NCI-H460 (cell line): ENCODE data around the gene SMIM38. TPM values are rescaled to one million over a fixed set of nuclear protein-coding genes. Genes with fewer than 3 reads are reported as not detected.
"Not testable (repeated sequence)": the region's sequence is repeated elsewhere in the genome, so short reads cannot be mapped to it uniquely, and the experiment has no call there.

Experiments used
- DNase-seq: peaks from one replicate; pipeline ENCODE4 v3.0.0-alpha.2; 2016; ENCODE audit warnings: low read depth; ENCODE audit errors: extremely low read depth
- total RNA-seq: library from RNA; depleted of rRNA; stranded (reverse); fragments of >200 nt; shearing (Covaris generic); gene quantifications from 2 replicates; pipeline ENCODE4 v1.2.3, GENCODE V29; 2014

SMIM38 gene
- total RNA-seq, 1 experiment from 2014 or later: 0.05 TPM

DNA sequence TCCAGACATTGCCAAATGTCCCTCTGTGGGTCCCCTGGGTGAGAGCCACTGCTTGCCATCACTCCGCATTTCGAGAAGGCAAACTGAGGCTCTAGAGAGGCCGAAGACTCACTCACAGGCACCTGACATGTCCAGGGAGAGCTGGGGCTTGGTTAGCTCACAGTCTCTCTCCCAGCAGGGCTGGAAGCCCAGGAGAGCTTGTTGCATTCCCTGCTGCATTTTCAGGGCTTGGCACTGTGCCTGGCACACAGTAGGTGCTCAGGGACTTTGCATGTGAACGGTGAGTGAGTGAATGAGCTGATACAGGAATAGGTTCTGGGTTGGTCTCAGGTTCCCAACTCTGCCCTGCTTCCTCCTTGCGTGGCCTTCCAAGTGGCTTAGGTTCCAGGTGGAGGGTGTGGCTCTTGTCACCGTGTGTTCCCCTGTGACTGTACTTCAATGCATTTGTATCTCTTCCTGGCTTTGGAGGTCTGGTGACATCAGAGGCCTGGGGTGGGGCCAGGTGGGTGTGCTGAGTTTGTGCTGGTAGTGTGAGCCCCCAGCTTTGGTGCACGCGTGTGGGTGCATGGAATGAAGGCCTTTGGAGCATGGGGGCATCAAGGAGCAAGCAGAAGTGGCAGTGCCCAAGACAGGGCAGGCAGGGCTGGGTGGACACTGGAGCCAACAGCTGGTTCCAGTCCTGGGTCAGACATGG is 18.4 kb upstream of the SMIM38 start:
- DNase-seq: no peak

DNA sequence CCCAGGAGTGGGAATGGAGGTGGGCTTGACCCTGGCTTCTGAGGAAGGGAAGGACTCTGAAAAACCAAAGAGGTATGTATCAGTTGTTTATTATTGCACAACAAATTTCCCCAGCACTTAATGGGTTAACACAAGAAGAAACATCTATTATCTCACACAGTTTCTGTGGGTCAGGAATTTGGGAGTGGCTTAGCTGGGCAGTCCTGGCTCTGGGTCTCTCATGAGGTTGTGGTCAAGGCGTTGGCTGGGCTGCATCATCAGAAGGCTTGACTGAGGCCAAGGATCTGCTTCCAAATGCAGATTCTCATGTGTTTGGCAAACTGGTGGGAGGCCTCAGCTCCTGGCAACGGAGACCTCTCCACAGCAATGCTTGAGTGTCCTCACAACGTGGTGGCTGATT is 17.5 kb upstream of the SMIM38 start:
- no peak for DNase-seq

DNA sequence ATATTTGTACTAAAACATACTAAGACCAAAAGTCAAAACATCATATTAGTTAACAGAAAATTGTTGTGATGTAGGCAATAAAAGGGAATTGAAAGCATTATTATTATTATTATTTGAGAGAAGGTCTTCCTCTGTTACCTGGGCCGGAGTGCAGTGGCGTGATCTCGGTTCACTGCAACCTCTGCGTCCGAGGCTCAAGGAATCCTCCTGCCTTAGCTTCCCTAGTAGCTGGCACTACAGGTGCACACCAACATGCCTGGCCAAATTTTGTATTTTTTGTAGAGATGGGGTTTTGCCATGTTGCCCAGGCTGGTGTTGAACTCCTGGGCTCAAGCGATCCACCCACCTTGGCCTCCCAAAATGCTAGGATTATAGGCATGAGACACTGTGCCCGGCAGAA is 15.6 kb upstream of the SMIM38 start:
- DNase-seq: not testable (repeated sequence)

DNA sequence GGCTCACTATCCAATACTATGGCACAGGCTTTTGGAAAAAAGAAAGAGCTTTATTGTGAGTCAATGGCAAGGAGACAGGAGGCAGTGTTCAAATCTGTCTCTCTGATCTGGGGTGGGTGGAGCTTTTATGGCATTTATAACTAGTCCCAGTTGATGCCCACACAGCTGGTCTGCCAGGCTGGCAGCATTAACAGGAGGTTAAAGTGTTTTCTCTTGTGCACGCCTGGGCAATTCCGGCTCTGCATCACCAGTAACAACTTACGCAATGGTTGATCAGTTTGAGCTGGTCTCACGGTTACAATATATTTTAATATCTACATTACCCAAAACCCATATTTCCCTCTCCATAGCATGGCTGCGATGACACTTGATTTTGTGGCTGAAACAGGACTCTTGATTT is 15.1 kb upstream of the SMIM38 start:
- no peak for DNase-seq

DNA sequence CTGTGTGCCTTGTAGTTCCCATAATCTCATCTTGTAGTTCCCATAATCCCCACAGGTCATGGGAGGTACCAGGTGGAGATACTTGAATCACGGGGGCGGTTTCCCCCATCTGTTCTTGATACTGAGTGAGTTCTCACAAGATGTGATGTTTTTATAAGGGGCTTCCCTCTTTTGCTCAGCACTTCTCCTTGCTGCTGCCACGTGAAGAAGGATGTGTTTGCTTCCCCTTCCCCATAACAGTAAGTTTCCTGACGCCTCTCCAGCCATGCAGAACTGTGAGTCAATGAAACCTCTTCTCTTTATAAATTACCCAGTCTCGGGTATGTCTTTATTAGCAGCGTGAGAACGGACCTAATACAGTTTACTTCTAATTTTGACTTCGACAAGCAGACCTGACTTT is 14.0 kb upstream of the SMIM38 start:
- no peak for DNase-seq

DNA sequence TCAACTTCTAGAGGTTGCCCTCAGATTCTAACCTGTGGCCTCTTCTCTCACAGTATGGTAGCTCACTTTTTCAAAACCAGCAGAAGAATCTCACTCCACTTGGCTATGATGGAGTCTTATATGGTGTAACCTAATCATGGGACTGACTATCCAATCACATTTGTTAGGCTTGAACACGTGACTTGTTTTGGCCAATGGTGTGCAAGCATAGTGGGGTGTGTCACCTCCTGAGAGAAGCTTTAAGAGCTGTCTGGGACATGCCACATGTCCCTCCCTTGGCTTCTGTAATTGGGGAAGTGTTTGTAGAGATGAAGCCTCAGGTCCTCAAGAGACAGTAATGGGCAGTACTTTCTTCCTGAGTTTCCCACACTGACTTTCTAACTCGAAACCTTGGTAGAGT is 12.8 kb upstream of the SMIM38 start:
- DNase-seq: no peak

DNA sequence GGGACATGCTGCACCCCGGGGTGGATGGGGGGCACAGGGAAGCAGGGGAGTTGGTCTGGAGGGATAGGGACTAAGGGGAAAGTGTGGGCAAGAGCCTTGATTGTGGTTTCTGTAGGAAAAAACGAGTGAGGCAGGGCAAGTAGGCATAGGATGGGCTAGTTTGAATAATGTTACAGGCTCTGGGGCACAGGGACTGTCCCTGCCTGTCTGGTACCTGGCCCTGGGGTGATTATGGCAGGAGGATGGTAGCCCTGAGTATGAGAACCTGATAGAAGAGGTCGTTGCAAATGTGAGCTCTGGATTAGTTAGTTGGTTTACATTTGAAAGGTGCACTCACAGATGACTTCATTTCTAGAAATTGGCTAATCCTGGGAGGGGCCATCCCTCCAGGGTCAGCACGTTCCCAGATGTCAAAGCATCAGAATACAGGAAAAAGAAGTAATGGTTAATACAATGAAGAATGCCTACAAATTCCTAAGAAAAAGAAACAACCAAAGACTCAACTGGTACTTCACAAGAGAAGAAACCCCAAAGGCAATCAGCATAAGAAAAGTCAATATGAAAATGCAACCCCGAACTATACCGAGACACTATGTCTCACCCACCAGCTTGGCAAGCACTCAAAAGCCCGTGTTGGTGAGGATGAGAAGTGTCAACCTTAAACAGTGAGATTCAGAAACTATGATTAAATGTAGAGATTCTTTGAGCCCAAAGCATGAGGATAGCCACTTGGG is 11.3 kb upstream of the SMIM38 start:
- no peak for DNase-seq

DNA sequence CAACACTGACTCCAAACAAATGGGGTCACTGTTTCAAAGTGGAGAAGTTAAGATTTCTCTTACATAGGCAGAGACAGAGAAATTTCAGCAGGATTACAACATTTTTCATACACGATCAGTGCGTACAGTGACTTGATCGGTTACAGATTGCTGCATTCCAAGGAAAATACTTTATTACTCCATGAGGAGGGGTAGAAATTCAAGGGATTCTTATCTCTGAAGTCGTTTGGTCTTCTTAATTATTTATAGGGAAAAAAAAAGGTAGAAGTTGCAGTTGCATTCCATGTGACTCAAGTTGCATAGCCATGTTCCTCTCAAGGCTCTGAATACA is 10.7 kb upstream of the SMIM38 start:
- DNase-seq: no peak

DNA sequence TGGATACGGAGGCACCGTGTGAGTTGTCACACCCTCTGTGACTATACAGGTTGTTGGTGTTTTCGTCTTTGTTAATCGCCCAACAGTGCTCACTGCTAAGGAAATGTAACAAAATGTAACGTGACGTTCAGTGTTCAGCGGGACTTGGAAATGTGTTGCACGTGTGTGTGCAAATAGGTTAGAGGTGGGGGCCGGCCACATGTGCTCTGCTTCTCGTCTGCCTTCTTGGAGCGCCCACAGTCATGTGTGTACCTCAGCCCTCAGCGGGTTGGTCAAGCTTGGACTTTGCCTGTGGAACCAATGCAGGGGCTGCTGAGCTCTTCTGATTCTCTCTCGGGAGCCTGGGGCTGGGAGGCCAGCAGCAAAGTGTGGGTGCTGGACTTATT is 7.4 kb upstream of the SMIM38 start:
- no peak for DNase-seq

DNA sequence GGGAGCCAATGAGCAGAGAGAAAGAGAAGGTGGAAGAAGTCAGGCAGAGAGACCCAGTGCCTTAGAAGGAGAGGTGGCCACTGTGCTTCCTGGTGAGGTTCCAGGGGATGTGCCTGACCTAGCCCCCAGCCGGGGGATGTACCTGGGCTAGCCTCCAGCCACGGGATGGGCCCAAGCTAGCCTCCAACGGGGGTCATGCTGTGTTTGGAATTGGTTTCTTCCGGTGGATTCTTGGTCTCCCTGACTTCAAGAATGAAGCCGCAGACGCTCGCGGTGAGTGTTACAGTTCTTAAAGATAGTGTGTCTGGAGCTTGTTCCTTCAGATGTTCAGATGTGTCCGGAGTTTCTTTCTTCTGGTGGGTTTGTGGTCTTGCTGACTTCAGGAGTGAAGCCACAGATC is 6.9 kb upstream of the SMIM38 start:
- no peak for DNase-seq

DNA sequence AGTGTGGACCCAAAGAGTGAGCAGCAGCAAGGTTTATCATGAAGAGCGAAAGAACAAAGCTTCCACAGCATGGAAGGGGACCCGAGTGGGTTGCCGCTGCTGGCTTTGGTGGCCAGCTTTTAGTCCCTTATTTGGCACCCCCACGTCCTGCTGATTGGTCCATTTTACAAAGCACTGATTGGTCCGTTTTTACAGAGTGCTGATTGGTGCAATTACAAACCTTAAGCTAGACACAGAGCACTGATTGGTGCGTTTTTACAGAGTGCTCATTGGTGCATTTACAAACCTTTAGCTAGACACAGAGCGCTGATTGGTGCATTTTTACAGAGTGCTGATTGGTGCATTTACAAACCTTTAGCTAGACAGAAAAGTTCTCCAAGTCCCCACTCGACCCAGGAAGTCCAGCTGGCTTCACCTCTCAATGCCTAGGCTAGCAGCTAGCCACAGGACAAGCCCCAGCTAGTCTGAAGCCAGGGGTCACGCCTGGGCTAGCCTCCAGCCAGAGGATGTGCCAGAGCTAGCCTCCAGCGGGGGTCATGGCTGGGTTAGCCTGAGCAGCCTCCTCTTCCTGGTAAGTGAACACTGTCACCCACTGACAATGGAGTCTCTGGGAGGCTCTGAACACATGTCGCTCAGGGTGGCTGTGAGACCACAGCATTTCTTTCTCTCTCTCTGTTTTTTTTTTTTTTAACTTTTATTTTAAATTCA is 6.2 kb upstream of the SMIM38 start:
- not testable (repeated sequence) for DNase-seq

DNA sequence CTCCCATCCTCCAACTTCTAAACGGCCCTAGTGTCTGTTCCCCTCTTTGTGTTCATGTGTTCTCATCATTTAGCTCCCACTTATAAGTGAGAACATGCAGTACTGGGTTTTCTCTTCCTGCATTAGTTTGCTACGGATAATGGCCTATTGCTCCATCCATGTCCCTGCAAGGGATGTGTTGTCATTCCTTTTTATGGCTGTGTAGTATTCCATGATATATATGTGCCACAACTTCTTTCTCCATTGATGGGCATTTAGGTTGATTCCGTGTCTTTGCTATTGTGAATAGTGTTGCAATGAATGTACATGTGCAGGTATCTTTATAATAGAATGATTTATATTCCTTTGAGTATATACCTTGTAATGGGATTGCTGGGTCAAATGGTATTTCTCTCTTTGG is 5.6 kb upstream of the SMIM38 start:
- DNase-seq: no peak

DNA sequence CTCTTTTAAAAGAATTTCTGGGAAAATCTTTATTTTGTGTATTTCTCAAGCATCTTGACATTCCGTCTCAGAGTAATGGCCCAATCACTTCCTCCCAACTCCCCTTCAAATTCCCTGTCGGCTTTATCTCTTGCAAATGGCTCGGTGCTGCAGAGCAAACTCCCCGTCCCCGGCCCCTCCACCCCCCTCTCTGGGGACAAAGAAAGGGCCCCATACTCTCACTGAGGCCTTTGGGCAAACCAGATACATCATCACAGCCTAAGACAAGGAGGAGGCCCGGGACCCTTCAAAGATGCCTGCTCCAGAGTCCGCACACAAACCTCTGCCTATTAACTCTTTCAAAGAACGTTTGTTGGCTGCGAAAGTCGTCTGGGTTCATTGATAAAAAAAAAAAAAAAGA is 3.9 kb upstream of the SMIM38 start:
- DNase-seq: no peak

DNA sequence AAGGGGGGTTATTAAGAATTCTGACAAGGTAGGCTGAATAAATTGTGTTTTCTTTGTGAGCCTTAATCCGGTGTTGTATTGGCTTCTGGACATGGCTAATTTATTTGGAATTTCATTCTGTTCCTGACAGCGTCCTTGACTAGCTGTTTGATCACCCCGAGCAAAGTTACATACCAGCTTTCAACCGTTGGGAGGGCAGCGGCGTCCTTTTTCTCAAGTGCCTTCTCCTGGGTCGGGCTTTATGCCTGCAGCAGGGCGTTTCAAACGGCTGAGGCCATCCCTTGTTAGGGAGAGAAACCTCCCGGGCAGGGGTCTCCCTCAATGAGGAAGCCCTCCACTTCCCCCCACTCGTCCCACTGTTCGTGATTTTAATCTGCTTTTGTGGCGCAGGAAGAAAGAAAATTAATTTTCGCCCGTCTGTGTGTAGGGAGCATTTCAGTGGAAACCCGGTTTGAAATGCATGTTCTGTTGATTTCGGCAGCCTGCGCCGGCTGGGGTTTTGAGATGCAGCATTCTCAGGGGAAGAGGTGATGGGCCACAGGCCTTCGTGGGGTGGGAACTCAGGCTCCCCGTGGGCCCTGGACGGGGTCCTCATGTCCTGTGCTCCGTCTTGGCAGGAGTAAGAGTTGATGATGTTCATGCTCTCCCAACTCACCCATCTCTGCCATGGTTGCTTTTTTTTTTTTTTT is 2.9 kb upstream of the SMIM38 start:
- no peak for DNase-seq

DNA sequence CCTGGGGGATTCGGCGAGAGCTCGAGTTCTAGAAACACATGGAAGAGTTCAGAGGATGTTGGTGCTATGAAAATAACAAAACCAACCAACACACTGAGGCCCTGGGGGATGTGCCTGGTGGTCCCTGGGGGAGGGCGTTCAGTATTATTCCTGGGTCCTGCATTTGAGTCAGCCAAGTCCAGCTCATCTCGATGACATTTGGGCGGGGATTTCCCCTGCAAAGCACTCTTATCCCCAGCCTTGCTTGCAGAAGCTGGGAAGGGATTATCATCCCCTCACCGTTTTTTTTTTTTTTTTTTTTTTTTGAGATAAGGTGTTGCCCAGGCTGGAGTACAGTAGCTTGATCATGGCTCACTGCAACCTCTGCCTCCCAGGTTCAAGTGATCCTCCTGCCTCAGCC is 2.1 kb upstream of the SMIM38 start:
- no peak for DNase-seq

DNA sequence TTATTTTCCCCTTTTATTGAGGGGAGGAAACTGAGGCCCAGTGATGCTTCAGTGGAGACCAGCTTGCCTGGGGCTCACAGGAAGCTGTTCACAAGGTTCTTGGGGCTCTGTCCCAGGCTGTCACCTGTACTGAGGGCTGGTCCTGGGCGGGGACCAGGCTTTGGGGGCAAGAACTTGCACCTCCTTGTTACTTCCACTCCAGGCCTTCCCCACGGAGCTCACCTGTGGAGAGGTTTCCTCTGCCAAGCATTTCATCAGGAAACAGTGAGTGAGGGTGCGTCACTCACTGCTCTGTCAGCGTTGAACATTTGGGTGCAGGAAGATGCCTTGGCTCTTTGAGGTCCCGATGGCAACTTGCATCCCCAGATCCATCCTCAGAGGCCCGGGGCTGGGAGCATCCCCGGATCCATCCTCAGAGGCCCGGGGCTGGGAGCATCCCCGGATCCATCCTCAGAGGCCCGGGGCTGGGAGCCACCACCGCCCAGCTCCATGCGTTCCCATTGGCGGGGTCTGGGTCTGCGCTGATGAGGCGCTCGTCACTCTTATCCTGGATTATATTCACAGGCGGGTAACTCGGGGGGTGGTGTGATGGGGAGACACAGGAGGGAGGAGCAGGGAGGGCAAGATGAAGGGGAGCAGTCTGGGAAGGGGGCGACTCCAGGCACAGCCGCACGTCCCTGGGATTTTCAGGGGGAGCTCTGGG is 1.4 kb upstream of the SMIM38 start:
- DNase-seq: no peak

DNA sequence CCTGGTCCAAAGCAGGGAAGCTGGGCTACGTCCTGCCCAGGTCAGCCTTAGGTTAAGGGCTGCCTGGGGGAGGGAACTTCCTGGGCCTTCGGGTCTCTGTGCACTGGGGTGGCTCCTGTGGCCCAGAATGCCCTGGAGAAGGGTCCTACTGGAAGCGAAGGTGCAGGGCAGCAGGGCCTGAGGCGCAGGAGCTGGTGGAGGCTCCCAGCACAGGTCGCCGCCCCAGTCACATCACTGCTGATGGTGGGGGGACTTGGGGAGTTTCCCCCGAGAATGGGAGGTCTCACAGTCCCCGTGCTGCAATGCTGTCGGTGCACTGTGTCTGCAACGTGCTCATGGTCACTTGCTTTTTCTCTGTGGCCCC is 815 bp upstream of the SMIM38 start:
- DNase-seq: no peak

DNA sequence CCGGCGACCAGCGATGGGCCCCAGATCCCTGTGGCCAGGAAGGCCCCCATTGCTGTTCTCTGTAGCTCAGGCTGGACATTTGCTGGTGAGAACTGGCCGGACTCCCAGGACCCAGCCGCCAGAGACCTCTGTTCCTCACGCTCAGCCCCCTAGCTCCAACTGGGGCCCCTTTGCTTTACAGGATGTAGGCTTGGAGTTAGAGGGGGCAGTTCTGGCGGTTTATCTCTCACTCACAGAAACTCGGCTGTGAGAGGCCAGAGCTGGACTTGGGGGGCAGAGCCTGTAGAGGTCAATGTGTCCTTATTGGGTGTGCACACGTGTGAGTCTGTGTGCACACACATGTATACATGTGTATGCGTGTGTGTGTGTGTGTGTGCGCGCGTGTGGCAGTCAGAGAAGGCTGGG is 502 bp downstream of the SMIM38 start:
- DNase-seq: no peak

DNA sequence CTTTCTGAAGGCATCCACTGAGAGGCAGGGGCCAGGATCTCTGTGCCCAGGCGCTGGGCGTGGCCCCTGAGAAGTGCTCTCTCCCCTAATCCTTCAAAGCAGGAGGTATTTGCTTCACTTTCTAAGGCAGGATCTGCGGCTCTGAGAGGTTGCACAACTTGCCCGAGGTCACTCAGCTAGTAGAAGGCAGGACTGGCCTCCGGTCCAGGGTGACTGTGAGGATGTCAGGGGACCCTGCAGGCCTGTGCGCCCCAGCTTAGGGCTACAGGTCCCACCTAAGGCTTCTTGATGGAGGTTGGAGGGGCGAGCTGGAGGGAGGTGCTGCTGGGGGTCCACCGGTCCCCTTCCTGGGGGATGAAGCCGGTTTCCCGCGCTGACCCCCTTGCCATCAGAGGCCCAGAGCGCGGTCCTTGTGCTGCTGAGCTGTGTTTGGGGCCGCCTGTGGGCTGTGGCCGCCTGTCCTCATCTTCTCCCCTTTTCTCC is 979 bp downstream of the SMIM38 start:
- no peak for DNase-seq

DNA sequence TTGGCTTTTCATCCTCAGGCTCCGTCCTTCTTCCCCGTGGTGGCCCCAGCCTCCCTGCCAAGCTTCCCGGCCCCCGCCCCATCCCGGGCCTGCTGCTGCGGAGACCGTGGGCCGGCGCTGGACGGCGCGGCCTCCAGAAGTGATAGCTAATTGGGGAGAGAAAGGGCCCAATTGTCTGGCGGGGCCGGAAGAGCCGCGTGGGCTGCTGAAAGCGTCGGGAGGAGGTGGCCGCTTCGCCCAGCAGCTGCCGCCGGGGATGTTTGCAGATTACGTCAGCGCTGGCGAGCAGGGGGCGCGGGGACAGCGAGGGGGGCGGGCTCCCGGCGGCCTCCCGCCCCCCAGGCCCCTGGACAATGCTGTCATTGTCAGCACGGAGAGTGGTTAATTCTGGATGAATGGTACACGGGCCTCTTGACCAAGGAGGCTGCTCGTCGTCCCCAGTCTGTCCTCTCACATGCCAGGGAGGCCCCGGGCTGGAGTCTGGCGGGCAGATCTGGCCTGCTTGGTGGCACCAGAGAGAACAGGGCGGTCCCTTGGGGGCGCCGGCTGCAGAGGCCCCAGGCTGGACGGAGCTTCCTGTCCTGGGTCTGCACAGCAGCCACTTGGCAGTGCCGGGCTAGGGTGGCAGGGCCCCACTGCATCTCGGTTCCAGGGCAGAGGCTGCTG is 1.6 kb downstream of the SMIM38 start:
- no peak for DNase-seq
